EH (cell line): Measurements from ENCODE around the gene BFSP1.

Experiments
- DNase-seq: peaks from one replicate; pipeline ENCODE4 v3.0.0-alpha.2; 2015; ENCODE audit warnings: low read depth

The BFSP1 gene

GRCh38 chr20:17557675-17558006 lies 26.5 kb upstream of the BFSP1 start:
- DNase-seq = peak; percentile 81

DNA sequence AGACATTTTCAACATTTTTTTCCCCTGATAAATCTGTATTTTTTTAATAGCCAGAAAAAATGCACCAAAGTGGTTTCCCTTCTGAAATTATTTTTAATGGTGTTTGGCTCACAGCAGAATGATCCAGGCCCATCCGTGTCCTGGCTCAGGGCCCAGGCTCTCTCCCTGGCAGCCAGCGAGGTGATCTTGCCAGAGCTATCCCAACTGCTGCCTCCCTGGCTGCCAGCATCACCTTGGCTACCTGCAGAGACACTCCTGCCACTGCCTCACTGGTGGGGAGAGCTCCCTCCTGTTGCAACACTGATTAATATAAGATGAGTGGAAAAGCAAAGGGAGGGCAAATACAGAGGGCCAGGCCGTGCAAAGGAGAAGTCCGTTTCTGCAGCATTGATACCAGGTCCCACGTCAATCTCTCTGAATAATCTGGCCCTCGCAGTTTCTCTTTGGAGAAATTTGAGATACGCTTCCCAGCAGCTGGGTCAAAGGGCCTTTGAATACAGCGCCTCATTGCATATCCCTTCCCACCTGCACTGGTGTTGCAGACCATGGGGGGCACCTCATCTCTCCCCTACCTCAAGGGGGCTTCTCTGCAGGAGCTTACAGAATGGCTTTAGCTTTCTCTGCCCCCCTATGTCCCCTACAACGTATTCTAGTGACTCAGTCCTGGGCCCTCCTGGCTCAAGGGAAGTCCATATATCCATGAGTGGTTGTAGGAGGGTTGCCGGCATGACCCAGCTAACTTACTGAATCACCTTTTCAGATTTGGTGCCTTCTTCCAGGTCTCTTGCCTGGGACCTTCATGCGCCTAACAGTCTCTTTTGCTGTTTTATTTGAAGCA lies 25.9 kb upstream of the BFSP1 start:
- peak; percentile 81 for DNase-seq

DNA sequence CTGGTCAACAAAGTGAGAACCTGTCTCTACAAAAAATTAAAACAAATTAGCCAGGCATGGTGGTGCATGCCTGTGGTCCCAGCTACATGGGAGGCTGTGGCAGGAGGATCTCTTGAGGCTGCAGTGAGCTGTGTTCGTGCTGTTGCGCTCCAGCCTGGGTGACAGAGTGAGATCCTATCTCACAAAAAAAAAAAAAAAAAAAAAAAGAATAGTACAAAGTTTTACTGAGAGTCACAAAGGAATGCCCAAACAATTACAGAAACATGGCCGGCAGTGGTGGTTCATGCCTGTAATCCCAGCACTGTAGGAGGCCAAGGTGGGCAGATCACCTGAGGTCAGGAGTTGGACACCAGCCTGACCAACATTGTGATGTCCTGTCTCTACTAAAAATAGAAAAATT lies 23.9 kb upstream of the BFSP1 start:
- DNase-seq = no peak

DNA sequence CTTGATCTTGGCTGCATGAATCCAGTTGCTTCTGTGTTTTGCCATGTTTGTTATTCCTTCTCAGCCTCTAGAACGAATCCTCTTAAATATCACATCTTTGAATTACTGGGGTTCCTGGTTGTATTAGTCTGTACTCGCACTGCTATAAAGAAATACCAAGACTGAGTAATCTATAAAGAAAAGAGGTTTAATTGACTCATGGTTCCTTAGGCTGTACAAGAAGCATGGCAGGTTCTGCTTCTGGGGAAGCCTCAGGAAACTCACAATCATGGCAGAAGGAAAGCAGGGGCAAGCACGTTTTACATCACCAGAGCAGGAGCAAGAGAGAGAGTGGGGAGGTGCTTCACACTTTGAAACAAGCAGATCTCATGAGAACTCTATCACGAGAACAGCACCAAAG lies 18.0 kb upstream of the BFSP1 start:
- DNase-seq = no peak

DNA sequence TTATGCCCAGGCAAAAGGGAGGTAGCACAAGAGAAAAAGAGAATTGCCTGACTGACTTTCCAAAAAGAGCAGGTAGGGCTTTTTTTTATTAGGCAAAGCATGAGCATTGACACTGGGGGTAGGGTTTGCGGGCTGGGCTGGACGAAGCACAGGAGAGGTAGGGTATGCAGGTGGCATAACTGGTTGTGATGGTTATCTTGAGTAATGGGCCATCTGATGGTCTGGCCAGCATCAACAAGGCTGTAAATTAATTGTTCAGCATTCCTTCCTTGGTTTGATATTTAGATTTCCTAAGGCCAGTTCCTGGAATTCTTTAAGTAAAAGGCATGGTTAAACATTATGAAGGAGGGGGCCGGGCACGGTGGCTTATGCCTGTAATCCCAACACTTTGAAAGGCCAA lies 13.9 kb upstream of the BFSP1 start:
- no peak for DNase-seq

DNA sequence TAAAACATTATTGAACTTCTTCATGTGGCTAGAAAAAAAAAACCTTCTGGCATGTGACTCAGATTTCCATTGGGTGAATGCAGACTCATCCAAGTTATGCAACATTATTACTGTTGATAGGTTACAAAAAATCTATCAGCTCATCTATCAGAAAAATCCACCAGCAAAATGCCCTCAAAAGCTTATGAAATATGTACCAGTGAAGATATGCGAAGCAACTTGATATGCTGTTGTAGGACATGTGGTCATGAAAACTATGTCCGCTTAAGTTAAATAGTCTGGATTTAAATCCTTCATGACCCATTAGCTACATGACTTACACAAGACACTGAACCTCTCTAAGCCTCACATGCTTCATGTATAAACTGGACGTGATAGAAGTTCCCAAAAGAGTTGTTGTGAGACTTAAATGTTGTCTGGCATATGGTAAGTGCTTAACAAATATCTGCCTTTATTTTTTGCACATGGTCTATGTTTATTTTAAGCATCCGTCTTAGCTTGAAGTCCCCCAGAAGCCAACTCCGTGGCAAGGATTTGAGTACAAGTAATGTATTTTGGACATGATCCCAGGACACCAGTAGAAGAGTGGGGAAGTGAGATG lies 12.5 kb upstream of the BFSP1 start:
- peak; percentile 80 for DNase-seq

- DNase-seq = peak; percentile 97
These were observed 11.8 kb upstream of the BFSP1 start for GRCh38 chr20:17542993-17543412.

DNA sequence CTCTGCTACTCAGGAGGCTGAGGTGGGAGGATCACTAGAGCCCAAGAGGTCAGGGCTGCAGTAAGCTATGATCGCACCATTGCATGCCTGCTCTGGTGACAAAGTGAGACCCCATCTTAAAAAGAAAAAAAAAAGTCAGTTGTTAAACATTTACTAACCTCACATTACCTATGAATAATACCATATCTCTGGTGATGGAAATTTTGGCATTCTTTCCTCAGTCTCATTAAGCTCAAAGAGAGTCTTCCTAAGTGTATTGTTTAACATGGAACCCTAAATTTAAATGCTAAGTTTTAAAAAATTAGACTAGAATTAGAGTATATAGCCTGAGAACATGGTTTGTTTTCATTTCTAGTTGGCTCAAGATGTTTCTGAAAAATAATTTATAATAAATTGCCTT lies 11.3 kb upstream of the BFSP1 start:
- DNase-seq = no peak

- peak; percentile 82 for DNase-seq
These were observed 10.8 kb upstream of the BFSP1 start for GRCh38 chr20:17541996-17542395.

GRCh38 chr20:17541596-17541995 lies 10.4 kb upstream of the BFSP1 start:
- DNase-seq = no peak

DNA sequence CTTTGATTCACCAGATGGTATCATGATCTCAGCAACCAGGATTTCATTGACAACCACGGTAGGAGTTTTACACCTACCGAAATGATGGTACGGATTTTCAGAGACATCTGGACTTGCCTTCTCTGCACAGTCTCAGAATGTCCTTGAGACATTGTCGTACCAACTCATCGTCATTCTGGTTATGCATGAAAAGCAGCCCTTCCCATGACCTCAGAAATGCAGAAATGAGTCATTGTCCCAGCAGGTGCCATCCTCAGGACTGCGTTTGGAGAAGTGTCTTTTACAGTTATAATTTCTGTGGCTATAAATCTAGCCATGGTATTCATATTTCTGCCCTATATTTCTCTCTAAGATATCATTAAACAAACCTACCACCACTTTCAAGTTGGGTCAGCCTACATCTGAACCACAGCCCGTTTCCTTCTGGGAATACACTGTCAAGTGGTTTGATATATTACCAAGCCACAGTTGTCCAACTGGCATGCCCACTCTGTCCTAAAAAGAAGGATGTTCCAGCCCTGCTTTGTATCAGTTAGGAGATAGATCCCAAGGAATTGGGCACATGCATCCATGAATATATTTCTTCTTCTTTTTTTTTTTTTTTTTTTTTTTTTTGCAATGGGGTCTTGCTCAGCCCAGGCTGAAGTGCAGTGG lies 7.5 kb upstream of the BFSP1 start:
- peak; percentile 38 for DNase-seq

- no peak for DNase-seq
These were observed 6.8 kb upstream of the BFSP1 start for GRCh38 chr20:17537959-17538358.

DNA sequence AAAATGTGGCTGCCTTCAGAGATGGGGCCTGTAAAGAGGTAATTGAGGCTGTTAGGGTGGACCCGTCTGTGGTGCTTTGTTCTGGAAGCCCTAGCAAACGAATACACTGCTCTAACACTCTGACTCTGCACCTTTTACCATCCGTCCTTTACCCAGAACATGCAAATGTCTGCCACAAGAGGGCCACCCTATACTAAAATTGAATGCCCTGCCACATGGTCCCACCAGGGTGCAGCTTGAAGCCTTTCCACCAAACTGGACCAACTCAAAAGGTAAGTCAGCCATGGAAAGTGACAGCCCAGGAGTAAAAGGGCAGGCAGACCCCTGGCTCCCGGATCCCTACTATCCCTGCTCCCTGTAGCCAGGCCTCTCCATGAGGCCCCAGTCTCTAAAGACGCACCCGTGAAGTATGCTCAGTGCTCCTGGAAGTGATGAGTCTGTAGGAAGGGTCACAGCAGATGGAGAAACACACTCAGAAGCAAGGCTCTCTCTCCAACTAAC lies 5.8 kb upstream of the BFSP1 start:
- peak; percentile 83 for DNase-seq

DNA sequence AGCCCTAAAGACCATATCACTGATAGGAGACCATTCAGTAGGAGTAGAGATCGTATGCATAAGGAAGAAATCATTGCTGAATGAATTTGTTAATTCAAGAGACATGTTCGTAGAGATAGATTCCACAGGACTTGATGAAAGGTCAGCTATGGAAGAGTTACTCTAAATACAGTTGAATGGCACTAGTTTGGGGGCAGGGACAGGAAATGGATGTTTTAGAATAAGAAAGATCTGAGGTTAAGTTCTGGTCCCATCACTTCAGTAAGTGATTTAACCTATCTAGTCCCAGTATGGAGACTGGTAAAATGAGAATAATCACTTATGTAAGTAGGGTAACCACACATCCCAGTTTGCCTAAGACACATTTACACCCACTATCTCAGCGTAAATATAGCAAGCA lies 2.9 kb upstream of the BFSP1 start:
- no peak for DNase-seq

DNA sequence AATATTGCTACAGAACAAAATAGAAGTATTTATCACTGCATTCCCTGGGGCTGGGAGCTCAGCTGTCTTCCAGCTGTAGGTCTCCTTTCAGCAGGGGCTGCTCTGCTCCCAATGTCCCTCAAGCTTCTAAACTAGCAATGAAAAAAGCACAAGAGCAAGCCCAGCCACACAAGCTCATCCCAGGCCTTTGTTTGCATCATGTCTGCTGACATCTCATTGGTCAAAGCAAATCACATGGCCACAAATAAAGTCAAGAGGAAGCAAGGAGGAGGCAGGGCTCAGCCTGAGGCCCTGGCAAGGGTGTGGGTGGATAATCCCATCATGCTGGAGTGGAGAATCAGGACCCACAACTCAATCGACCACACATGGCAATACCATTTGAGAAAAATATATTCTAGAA lies 2.2 kb upstream of the BFSP1 start:
- DNase-seq = peak; percentile 80

DNA sequence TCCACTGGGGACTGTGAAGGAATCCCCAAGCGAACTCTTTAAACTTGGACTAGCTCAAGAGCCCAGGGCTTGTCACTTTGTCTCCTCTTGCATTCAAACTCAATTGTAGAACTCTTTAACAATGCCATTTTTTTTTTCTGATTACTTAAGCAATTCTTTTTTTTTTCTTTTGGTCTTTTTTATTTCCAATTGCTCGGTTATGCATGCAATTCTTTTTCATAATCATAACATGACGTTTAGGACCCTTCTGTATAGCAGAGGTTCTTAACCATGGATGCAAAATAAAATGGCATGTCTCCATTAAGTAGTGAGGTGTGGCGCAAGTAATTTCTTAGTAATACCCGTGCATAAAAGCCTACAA lies 466 bp upstream of the BFSP1 start:
- DNase-seq = no peak

DNA sequence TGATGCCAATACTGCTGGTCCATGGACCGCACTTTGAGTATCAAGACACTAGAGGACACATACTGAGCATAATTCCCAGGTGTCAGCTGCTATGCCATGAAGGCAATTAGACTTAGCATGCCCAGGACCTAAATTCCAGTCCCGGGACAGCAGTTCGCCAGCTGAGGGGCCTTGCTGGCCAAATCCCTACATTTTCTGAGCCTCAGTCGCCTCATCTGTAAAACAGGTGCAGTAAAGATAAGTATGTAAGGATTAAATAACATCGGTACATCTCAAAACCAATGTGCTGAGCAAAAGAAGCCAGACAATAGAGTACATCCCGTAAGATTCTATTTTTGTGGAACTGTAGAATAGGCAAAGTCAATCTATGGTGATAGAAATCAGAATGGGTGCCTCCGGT lies 1.0 kb downstream of the BFSP1 start:
- no peak for DNase-seq

GRCh38 chr20:17529586-17529985 lies 1.6 kb downstream of the BFSP1 start:
- no peak for DNase-seq

GRCh38 chr20:17525650-17526049 lies 5.5 kb downstream of the BFSP1 start:
- peak; percentile 44 for DNase-seq

DNA sequence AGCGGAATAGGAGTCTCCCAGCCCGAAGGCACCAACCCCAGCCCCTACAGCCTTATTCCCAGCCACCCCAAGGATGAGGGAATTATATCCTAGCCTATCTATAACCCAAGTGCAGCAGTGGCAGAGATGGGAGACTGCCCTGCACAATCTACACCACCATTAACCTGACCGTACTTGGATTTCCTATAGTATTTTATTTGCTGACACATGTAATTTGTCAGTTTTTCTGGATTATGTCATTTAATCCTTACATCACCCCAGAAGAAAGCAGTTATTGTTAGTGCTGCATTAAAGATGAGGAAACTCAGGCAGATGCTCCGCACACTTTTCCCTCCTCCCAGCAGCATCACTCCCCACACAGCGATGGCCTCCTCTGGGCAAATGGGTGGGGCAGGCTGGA lies 6.0 kb downstream of the BFSP1 start:
- DNase-seq = no peak

- DNase-seq = no peak
These were observed 6.6 kb downstream of the BFSP1 start for GRCh38 chr20:17524560-17524959.

- no peak for DNase-seq
These were observed 7.9 kb downstream of the BFSP1 start for GRCh38 chr20:17523326-17523725.

- DNase-seq = no peak
These were observed 8.7 kb downstream of the BFSP1 start for GRCh38 chr20:17522528-17522927.
